Esophagus (tissue), 2 donors: ENCODE data around the gene CLIP2. TPM values are rescaled to one million over a fixed set of nuclear protein-coding genes. Genes with fewer than 3 reads are reported as not detected.

Experiments
- H3K27ac ChIP-seq, 2 donors: one replicate each; pipeline ENCODE4 v1.5.1; 2013; ENCODE audit warnings: low read depth in 2 of 2, mild to moderate bottlenecking in 2 of 2, inconsistent platforms in 1 of 2, low read length in 1 of 2, moderate library complexity in 1 of 2
- H3K27me3 ChIP-seq, 2 donors: one replicate each; pipeline ENCODE4 v1.6.1; 2013; ENCODE audit warnings: low read length in 2 of 2, control low read depth in 1 of 2, mild to moderate bottlenecking in 1 of 2; ENCODE audit not compliant: insufficient read depth in 2 of 2, control insufficient read depth in 1 of 2
- H3K36me3 ChIP-seq, 2 donors: one replicate each; pipeline ENCODE4 v1.6.1; 2013; ENCODE audit warnings: low read length in 1 of 2; ENCODE audit not compliant: control insufficient read depth in 2 of 2, insufficient read depth in 2 of 2
- H3K4me1 ChIP-seq, 2 donors: one replicate each; pipeline ENCODE4 v1.6.1; 2013; ENCODE audit warnings: low read length in 1 of 2; ENCODE audit not compliant: control insufficient read depth in 2 of 2, insufficient read depth in 2 of 2
- H3K4me3 ChIP-seq, 2 donors: one replicate each; pipeline ENCODE4 v1.5.1; 2013; ENCODE audit warnings: low read length in 2 of 2, mild to moderate bottlenecking in 2 of 2, low read depth in 1 of 2, moderate library complexity in 1 of 2
- H3K9me3 ChIP-seq, 2 donors: one replicate each; pipeline ENCODE4 v1.6.1; 2013; ENCODE audit warnings: mild to moderate bottlenecking in 2 of 2, low read depth in 1 of 2, low read length in 1 of 2, moderate library complexity in 1 of 2; ENCODE audit not compliant: control insufficient read depth in 2 of 2, insufficient read depth in 1 of 2
- WGBS, 2 donors: extraction: QIAGEN DNeasy Blood & Tissue Kit; methylation state at CpG; one replicate each; pipeline ENCODE4 v1.1.7; 2013; 5-methylcytosine and 5-hydroxymethylcytosine counted together
- polyA plus RNA-seq, 2 donors: library from polyadenylated mRNA; stranded (reverse); fragments of 200-250 nt; gene quantifications; one replicate each; pipeline ENCODE4 v1.2.3, GENCODE V29; 2013
- donor health status: healthy with polysubstance abuse.
- donor health status: Bipolar disorder and iron deficiency.

The CLIP2 gene
- polyA plus RNA-seq, 2 donors = 5.5 to 6.3 TPM

DNA sequence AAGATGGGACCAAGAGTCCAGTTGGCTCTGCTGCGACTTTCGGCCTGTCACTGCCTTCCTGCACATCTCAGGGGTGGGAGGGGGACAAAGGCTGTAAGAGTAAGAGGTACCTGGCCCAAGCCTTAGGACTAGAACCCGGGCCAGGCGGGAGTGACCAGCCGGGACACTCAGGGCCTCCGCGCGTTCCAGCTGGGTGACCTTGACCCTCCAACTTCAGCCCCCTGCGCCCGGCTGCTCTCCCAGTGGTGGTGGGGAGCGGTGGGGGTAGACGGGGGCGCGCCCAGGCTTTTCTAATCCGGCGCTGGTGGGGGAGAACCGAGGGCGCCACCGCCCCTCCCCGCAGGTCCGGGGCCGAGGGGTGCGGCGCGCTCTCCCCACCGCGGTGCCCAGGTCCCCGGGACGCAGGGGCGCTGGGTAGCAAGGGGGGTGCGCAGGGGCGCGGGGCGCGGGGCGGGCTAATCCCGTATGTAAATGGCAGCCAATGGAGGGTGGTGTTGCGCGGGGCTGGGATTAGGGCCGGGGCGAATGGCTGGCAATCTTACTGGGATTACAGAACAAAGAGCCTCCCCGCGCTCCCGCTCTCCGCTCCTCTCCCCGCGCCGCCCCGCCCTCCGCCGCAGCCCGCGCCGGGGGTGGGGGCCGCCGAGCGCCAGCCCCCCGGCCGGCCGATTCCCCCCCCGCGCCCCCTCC, 164.3 kb downstream of the CLIP2 start, which contains the start of gene GTF2IRD1:
TSS of gene GTF2IRD1 (plus strand) at position 585 of the 690 bp plus-strand sequence. CDS start 54,175 bp downstream, outside the sequence.
- 2% methylated on average over 35 to 62 of the region's 62 CpGs for WGBS, 2 donors
- Histone ChIP-seq H3K4me3 (peak within 1 kb of the TSS; percentile 72 to 83), H3K27ac (peak within 1 kb of the TSS; percentile 88 to 95), H3K9me3 (no peaks in the 10 kb centered on the region), H3K4me1 (peaks cover 0 to 10% of the 10 kb centered on the region in 2 donors), H3K27me3 (no peaks in the 10 kb centered on the region), H3K36me3 (peaks cover 0 to 3% of the 10 kb centered on the region in 2 donors)

DNA sequence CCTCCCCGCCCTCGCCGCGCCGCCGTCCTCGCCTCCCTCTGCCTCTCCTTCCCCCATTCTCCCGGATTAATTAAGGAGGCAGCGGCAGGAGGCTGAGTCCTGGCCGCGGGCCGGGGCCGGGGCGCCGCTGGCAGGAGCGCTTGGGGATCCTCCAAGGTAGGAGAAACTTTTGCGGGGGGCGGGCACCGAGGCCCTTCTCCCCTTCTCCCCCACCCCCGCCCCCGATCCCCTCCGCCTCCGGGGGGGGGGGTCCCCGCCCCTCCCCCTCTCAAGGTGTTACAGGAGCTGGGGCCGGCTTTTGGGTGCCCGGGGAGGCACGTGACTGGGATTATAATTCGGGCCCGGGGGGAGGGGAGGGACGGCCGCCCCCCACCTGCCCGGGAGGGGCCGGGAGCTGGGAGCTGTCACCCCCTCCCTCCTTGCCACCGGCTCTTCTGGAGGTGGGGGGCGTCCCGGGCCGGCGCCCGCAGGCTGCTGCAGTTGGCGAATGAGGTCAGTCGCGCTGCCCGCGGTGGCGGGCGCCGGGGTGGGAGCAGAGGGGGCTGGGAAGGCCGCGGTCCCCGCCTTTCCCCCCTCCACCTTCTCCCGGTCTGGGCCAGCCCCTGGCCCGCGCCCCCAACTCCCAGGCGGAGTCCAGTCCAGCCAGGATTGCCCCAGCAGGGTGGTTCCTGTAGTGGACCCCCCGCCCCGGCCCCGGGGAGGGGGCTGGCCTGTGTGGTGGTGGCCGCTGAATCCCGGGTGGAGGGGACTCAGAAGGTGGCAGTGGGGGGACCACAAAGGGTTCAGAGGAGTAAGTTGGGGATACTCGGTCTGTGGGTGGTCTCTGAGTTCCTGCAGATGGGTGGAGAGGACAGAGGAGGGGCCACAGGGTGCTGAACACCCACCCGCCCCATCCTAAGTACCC, 165.1 kb downstream of the CLIP2 start:
- no peaks in the 10 kb centered on the region for H3K27me3 ChIP-seq
- H3K27ac ChIP-seq = peak overlapping the region; percentile 88 to 95
- 3 to 8% methylated on average over 15 to 60 of the region's 61 CpGs for WGBS, 2 donors
- peaks cover 0 to 3% of the 10 kb centered on the region in 2 donors for H3K36me3 ChIP-seq
- H3K9me3 ChIP-seq = no peaks in the 10 kb centered on the region
- H3K4me3 ChIP-seq = peak overlapping the region; percentile 72 to 83
- peaks cover 0 to 10% of the 10 kb centered on the region in 2 donors for H3K4me1 ChIP-seq

DNA sequence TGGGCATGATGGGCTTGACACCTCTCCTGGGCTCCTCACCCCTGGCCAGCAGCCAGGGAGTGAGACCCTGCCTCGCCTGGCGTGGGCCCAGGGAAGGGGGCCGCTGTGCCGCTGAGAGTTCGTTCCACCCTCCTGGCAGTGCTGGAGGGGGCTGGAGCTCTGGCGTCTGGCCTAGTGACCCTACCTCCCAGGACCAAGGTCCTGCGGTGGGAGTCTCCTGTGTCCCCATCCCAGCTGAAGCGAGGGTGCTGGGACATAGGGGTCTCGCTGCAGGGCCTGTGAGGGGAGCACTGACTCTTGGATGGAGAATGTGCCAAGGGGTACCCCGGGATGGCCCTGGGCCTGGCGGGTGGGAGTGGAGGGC, 165.7 kb downstream of the CLIP2 start:
- Histone ChIP-seq H3K4me1 (peaks cover 0 to 10% of the 10 kb centered on the region in 2 donors), H3K27me3 (no peaks in the 10 kb centered on the region), H3K36me3 (peaks cover 0 to 3% of the 10 kb centered on the region in 2 donors), H3K27ac (peak overlapping the region; percentile 88 to 95), H3K9me3 (no peaks in the 10 kb centered on the region), H3K4me3 (peak overlapping the region; percentile 72 to 83)
- 36 to 49% methylated on average over 11 of the region's 11 CpGs for WGBS, 2 donors

DNA sequence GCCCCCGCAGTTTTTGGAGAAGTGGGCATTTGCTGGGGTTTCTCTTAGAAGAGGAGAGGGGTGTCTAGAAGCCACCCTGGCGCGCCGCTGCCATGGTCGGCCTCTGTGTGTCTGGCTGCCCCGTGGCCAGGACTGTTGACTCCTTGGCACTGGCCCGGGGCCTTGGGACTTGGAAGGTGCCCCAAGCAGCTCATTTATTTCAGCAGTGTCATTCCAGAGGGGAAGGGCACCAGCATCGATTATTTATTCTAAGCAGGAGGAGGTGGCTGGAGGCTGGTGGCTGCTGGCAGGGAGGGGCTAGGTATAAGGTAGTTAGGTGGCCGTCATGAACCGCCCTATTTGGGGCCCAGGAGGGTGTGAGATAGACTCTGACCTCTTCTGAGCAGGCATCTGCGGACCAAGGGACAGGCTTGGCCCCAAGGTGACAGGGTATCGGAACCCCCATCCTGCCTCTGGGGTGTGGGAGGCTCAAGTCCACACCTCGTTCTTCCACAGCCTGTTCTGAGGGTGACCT, 166.1 kb downstream of the CLIP2 start:
- Histone ChIP-seq H3K4me1 (peaks cover 0 to 10% of the 10 kb centered on the region in 2 donors), H3K4me3 (peak overlapping the region; percentile 72 to 83), H3K27me3 (no peaks in the 10 kb centered on the region), H3K9me3 (no peaks in the 10 kb centered on the region), H3K27ac (peak overlapping the region; percentile 88 to 95), H3K36me3 (peaks cover 0 to 3% of the 10 kb centered on the region in 2 donors)
- WGBS, 2 donors = 41 to 53% methylated on average over 13 of the region's 13 CpGs

Other genes with a start within 250 kb of the CLIP2 start
- 1 to 10 TPM; 5.9 to 7.7 TPM for gene LIMK1, start 205.6 kb upstream of the CLIP2 start, polyA plus RNA-seq
- gene EIF4H, start 115.1 kb upstream of the CLIP2 start, polyA plus RNA-seq = 100 to 1,000 TPM; 148 to 205 TPM
- gene LAT2, start 79.4 kb upstream of the CLIP2 start, polyA plus RNA-seq = 1 to 10 TPM; 1.8 to 3.0 TPM
- gene RFC2, start 35.0 kb upstream of the CLIP2 start, polyA plus RNA-seq = 10 to 100 TPM; 20.0 to 26.7 TPM
- 10 to 100 TPM; 30.4 to 43.4 TPM for gene GTF2IRD1, start 164.5 kb downstream of the CLIP2 start, polyA plus RNA-seq